ENCODE measurements around the gene TFAP2E.
A peak's percentile ranks its signal among the peaks of the same experiment; 100 is the strongest.
"Not testable (repeated sequence)": the region's sequence is repeated elsewhere in the genome, so short reads cannot be mapped to it uniquely, and the experiment has no call there.

The TFAP2E gene

GRCh38 chr1:35577071-35577998 lies 4.2 kb downstream of the TFAP2E start:
- H3K4me2 ChIP-seq (ENCODE audit: low read depth, low read length, poor library complexity, severe bottlenecking) = peak overlapping the region; percentile 86
- H3K27me3 ChIP-seq (ENCODE audit: insufficient read depth, low read length, poor library complexity, severe bottlenecking) = no peaks in the 10 kb centered on the region
- peak overlapping the region; percentile 89 for H3K4me3 ChIP-seq (ENCODE audit: low read length, poor library complexity, severe bottlenecking)
- H3K9ac ChIP-seq (ENCODE audit: low read depth, low read length, poor library complexity, severe bottlenecking) = peak overlapping the region; percentile 93
- peaks cover 38% of the 10 kb centered on the region for H3K79me2 ChIP-seq (ENCODE audit: insufficient read depth, low read length)
- H3F3A ChIP-seq (ENCODE audit: low read depth) = peaks cover 3% of the 10 kb centered on the region; the same call in 1 of the 2 replicates
- TF ChIP-seq EZH2phosphoT487 (IDR thresholded peaks at IDR 0.05; ENCODE audit: borderline replicate concordance) = no peak
- TF ChIP-seq, protein P1, sequence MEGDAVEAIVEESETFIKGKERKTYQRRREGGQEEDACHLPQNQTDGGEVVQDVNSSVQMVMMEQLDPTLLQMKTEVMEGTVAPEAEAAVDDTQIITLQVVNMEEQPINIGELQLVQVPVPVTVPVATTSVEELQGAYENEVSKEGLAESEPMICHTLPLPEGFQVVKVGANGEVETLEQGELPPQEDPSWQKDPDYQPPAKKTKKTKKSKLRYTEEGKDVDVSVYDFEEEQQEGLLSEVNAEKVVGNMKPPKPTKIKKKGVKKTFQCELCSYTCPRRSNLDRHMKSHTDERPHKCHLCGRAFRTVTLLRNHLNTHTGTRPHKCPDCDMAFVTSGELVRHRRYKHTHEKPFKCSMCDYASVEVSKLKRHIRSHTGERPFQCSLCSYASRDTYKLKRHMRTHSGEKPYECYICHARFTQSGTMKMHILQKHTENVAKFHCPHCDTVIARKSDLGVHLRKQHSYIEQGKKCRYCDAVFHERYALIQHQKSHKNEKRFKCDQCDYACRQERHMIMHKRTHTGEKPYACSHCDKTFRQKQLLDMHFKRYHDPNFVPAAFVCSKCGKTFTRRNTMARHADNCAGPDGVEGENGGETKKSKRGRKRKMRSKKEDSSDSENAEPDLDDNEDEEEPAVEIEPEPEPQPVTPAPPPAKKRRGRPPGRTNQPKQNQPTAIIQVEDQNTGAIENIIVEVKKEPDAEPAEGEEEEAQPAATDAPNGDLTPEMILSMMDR (conservative IDR thresholded peaks at IDR 0.05; ENCODE audit: low read length) = no peak
- H3K9me2 ChIP-seq (replicated peaks; ENCODE audit: low read depth, low read length) = no peaks in the 10 kb centered on the region
- no peaks in the 10 kb centered on the region for H3K36me3 ChIP-seq (ENCODE audit: insufficient read depth, low read length)
- H3K9me3 ChIP-seq (ENCODE audit: insufficient read depth, low read depth, low read length) = no peaks in the 10 kb centered on the region
- H4K20me1 ChIP-seq (ENCODE audit: insufficient read depth, low read length, poor library complexity, severe bottlenecking) = no peaks in the 10 kb centered on the region
- H2AFZ ChIP-seq (ENCODE audit: low read length) = peak overlapping the region; percentile 80
- peaks cover 41% of the 10 kb centered on the region for H3K4me1 ChIP-seq (ENCODE audit: insufficient read depth, low read length, poor library complexity, severe bottlenecking)

DNA sequence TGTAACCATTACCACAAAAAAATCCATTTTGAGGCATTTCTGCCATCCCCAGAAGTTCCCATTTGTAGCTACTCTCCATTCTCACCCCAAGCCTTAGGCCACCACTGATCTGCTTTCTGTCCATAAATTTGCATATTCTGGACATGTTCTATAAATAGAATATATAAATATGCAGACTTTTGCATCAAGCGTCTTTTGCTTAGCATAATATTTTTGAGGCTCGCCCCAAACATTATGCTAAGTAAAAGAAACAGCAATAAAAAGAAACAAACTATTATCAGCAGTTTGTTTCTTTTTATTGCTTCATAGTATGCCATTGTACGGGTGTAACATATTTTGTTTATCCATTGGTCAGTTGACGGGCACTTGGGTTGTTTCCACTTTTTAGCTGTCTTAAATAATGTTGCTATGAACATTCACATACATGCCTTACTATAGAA lies 7.9 kb downstream of the TFAP2E start:
- TF ChIP-seq EZH2phosphoT487 (IDR thresholded peaks at IDR 0.05; ENCODE audit: borderline replicate concordance) = no peak
- TF ChIP-seq, protein P1 (conservative IDR thresholded peaks at IDR 0.05; ENCODE audit: low read length) = no peak
- H3K9me3 ChIP-seq (ENCODE audit: insufficient read depth, low read depth, low read length) = no peaks in the 10 kb centered on the region
- H3K27me3 ChIP-seq (ENCODE audit: insufficient read depth, low read length, poor library complexity, severe bottlenecking) = no peaks in the 10 kb centered on the region
- peaks cover 38% of the 10 kb centered on the region for H3K79me2 ChIP-seq (ENCODE audit: insufficient read depth, low read length)
- peak overlapping the region; percentile 45 for H3K4me2 ChIP-seq (ENCODE audit: low read depth, low read length, poor library complexity, severe bottlenecking)
- H3F3A ChIP-seq (ENCODE audit: low read depth) = peaks cover 3% of the 10 kb centered on the region; the same call in 1 of the 2 replicates
- H4K20me1 ChIP-seq (ENCODE audit: insufficient read depth, low read length, poor library complexity, severe bottlenecking) = no peaks in the 10 kb centered on the region
- H3K9me2 ChIP-seq (replicated peaks; ENCODE audit: low read depth, low read length) = no peaks in the 10 kb centered on the region
- no peak overlapping the region for H3K9ac ChIP-seq (ENCODE audit: low read depth, low read length, poor library complexity, severe bottlenecking)
- H2AFZ ChIP-seq (ENCODE audit: low read length) = no peak overlapping the region
- H3K36me3 ChIP-seq (ENCODE audit: insufficient read depth, low read length) = no peaks in the 10 kb centered on the region
- H3K4me3 ChIP-seq (ENCODE audit: low read length, poor library complexity, severe bottlenecking) = no peak overlapping the region
- peaks cover 36% of the 10 kb centered on the region for H3K4me1 ChIP-seq (ENCODE audit: insufficient read depth, low read length, poor library complexity, severe bottlenecking)

DNA sequence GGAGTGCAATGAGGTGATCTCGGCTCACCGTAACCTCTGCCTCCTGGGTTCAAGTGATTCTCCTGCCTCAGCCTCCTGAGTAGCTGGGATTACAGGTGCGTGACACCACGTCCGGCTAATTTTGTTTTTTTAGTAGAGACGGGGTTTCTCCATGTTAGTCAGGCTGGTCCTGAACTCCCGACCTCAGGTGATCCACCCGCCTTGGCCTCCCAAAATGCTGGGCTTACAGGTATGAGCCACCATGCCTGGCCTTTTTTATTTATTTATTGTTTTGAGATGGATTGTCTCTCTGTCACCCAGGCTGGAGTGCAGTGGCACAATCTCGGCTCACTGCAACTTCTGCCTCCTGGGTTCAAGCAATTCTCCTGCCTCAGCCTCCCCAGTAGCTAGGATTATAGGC lies 8.5 kb downstream of the TFAP2E start:
- not testable (repeated sequence) for H3K9me2 ChIP-seq (replicated peaks; ENCODE audit: low read depth, low read length); H3F3A ChIP-seq (ENCODE audit: low read depth); H2AFZ ChIP-seq (ENCODE audit: low read length); H3K4me3 ChIP-seq (ENCODE audit: low read length, poor library complexity, severe bottlenecking); H3K9me3 ChIP-seq (ENCODE audit: insufficient read depth, low read depth, low read length); H3K36me3 ChIP-seq (ENCODE audit: insufficient read depth, low read length); H4K20me1 ChIP-seq (ENCODE audit: insufficient read depth, low read length, poor library complexity, severe bottlenecking); H3K9ac ChIP-seq (ENCODE audit: low read depth, low read length, poor library complexity, severe bottlenecking); H3K27me3 ChIP-seq (ENCODE audit: insufficient read depth, low read length, poor library complexity, severe bottlenecking)
- peaks cover 30% of the 10 kb centered on the region for H3K4me1 ChIP-seq (ENCODE audit: insufficient read depth, low read length, poor library complexity, severe bottlenecking)
- peak overlapping the region; percentile 45 for H3K4me2 ChIP-seq (ENCODE audit: low read depth, low read length, poor library complexity, severe bottlenecking)
- peaks cover 32% of the 10 kb centered on the region for H3K79me2 ChIP-seq (ENCODE audit: insufficient read depth, low read length)

Data from Loucy (cell line).